Measurements from ENCODE around the gene NAB1. TPM values are rescaled to one million over a fixed set of nuclear protein-coding genes. Genes with fewer than 3 reads are reported as not detected.
"Not testable (repeated sequence)": the region's sequence is repeated elsewhere in the genome, so short reads cannot be mapped to it uniquely, and the experiment has no call there.

Gene NAB1
- total RNA-seq, 4 donors from 2014 or later = 4.9 to 11.0 (median 9.2) TPM

DNA sequence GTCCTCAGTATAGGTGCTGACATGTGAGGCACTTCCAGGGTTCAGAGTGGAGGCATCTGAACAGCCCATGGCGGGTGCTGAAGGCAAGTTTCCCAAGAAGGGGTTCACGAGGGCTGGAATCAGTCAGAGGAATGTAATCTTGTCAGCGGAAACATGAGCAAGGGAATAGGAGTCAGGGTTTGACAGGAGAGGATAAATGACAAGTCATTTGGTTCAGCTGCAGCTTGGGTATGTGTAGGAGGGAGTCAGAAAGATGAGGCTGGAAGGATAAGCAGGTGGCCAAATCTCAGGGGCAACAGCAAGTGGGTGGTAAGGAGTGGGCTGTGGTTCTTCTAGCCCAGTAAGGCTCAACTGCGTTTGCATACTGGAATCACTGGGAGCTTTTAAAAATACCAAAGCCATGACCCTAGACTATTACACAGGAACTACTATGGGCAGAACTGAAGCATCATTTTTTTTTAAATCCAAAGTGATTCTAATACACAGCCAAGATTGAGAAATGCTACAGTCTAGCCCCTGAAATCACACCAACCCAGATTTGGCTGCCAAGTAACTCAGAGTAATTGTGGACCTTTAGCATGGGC, 41.8 kb upstream of the NAB1 start:
- Histone ChIP-seq H3K4me3 (no peak overlapping the region), H3K9me3 (no peaks in the 10 kb centered on the region), H3K27ac (no peak overlapping the region), H3K27me3 (no peaks in the 10 kb centered on the region), H3K36me3 (no peaks in the 10 kb centered on the region), H3K4me1 (no peaks in the 10 kb centered on the region)
- DNase-seq (no peak), ATAC-seq (no peak)
- in situ Hi-C loops (cut with MboI; ENCODE audit: low sequenced_read_pairs in 4 of 4) = no loop called here
- intact Hi-C loops (cut with DNase I; ENCODE audit: low total_unique reads) = no loop called here
- no peak for TF ChIP-seq POLR2A (IDR thresholded peaks at IDR 0.05)
- TF ChIP-seq, protein P1, sequence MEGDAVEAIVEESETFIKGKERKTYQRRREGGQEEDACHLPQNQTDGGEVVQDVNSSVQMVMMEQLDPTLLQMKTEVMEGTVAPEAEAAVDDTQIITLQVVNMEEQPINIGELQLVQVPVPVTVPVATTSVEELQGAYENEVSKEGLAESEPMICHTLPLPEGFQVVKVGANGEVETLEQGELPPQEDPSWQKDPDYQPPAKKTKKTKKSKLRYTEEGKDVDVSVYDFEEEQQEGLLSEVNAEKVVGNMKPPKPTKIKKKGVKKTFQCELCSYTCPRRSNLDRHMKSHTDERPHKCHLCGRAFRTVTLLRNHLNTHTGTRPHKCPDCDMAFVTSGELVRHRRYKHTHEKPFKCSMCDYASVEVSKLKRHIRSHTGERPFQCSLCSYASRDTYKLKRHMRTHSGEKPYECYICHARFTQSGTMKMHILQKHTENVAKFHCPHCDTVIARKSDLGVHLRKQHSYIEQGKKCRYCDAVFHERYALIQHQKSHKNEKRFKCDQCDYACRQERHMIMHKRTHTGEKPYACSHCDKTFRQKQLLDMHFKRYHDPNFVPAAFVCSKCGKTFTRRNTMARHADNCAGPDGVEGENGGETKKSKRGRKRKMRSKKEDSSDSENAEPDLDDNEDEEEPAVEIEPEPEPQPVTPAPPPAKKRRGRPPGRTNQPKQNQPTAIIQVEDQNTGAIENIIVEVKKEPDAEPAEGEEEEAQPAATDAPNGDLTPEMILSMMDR (IDR thresholded peaks at IDR 0.05 in 4 of 5, conservative IDR thresholded peaks at IDR 0.05 in 1 of 5) = no peak

DNA sequence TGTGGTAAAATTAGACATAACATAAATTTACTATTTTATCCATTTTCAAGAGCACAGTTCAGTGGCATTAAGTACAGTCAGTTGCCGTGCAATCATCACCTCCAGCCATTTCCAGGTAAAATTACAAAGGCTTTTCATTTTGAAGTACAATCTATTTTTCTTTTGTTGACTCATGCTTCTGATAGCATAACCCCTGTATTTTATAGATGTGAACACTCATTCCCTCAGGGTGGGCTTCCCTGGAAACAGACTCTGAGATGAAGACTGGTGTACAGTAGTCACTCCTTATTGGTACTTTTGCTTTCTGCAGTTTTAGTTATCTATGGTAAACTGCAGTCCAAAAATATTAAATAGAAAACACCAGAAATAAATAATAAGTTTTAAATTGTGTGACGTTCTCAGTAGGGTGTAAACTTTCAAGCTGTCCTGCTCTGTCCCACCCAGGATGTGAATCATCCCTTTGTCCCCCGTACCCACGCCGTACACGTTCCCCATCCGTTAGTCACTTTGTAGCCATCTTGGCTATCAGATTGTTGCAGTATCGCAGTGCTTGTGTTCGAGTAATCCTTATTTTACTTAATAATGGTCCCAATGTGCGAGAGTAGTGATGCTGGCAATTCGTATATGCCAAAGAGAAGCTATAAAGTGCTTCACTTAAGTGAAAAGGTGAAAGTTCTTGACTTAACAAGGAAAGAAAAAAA, 41.1 kb upstream of the NAB1 start:
- Histone ChIP-seq H3K36me3 (no peaks in the 10 kb centered on the region), H3K4me3 (no peak overlapping the region), H3K9me3 (no peaks in the 10 kb centered on the region), H3K4me1 (no peaks in the 10 kb centered on the region), H3K27me3 (no peaks in the 10 kb centered on the region), H3K27ac (no peak overlapping the region)
- ATAC-seq = no peak
- in situ Hi-C loops (cut with MboI; ENCODE audit: low sequenced_read_pairs in 4 of 4) = no loop called here
- TF ChIP-seq, protein P1 (IDR thresholded peaks at IDR 0.05 in 4 of 5, conservative IDR thresholded peaks at IDR 0.05 in 1 of 5) = no peak
- TF ChIP-seq POLR2A (IDR thresholded peaks at IDR 0.05) = no peak
- intact Hi-C loops (cut with DNase I; ENCODE audit: low total_unique reads) = no loop called here
- DNase-seq = no peak

DNA sequence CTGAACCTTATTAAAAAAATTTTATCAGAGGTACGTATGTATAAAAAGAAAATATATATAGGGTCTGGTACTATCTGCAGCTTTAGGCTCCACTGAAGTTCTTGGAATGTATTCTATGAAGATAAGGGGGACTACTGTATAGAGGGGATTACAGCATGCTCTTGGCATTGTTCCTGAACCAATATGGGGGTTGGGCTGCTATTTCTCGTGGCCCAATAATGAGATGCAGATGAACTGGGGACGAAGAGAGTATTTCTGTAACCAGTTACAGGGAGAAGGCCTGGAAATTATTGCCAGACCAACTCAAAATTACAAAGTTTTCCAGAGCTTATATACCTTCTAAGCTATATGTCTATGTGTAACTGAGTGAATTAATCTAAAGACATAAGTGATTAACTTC, 40.0 kb upstream of the NAB1 start:
- H3K4me3 ChIP-seq; H3K36me3 ChIP-seq; in situ Hi-C loops (cut with MboI; ENCODE audit: low sequenced_read_pairs in 4 of 4); H3K27ac ChIP-seq; H3K27me3 ChIP-seq; ATAC-seq; H3K4me1 ChIP-seq; DNase-seq; H3K9me3 ChIP-seq; intact Hi-C loops (cut with DNase I; ENCODE audit: low total_unique reads): not testable (repeated sequence)

DNA sequence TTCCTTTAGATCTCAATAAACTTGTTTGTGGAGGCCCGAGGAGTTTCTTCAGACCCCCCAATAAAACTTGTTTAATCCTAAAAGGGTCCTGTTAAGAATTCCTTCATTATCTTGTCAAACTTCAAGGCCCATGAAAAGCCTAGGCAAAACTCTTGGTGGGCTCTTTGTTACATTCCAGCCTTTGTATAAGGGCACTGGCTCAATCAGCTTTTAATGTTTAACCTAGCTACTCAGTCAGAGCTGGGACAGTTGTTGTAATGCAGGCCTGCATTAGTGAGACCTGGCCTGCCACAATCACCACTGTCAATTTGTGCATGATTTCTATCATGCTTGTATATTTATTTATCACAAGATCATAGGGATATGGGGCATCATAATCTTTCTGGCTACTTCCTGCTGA, 39.5 kb upstream of the NAB1 start:
- in situ Hi-C loops (cut with MboI; ENCODE audit: low sequenced_read_pairs in 4 of 4); intact Hi-C loops (cut with DNase I; ENCODE audit: low total_unique reads); DNase-seq: not testable (repeated sequence)

DNA sequence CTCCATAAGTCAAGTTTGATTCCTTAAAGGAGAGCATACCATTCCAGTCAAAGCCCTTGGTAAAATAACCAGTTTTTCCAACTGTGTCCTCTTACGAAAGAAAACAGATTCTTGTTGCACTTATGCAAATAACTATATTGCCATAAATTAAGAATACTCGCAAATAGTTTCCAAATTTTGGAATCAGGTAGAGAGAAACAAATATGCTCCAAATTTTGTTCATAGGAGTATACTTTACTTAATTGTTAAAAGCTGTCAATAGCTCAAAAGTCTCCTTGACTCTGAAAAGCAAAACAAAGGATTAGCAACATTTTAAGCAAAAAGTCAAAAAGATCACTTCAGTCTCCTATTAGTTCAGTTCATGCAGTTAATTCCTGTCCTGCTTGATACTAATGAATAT, 38.4 kb upstream of the NAB1 start:
- DNase-seq; intact Hi-C loops (cut with DNase I; ENCODE audit: low total_unique reads); in situ Hi-C loops (cut with MboI; ENCODE audit: low sequenced_read_pairs in 4 of 4); H3K4me3 ChIP-seq; H3K4me1 ChIP-seq; H3K9me3 ChIP-seq; H3K27me3 ChIP-seq; H3K27ac ChIP-seq; H3K36me3 ChIP-seq; ATAC-seq: not testable (repeated sequence)

More for the DNA sequence above, 39.5 kb upstream of the NAB1 start:
- ATAC-seq, H3K4me1 ChIP-seq, H3K4me3 ChIP-seq, H3K36me3 ChIP-seq, H3K27me3 ChIP-seq, H3K9me3 ChIP-seq, H3K27ac ChIP-seq: not testable (repeated sequence)

DNA sequence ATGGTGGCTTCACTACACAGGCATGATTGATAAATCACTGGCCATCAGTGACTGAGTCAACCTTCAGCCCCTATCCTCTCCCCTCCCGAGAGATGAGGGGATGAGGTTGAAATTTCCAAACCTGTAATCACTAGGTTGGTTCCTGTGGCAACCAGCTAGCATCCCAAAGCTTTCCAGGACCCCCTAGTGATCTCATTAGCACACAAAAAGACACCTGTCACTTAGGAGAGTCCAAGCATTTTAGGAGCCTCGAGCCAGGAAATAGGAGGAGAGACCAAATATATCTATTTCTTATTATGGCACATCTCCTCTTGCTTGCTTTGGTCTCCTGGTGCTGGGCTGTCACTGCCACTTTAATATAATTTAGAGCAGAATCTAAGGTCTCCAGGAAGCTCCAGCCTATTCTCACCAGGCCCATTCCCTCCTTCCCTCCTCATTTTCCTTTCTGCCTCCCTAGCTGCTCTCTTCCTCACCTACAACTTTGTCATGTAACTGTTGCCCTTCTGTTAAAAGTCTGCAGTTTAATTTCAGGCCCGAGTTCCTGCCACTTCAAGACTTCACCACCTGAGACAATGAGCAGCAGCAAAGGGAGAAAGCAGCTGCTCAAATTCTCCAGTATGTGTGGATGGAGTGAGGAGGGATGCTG, 33.2 kb upstream of the NAB1 start:
- Histone ChIP-seq H3K4me1 (no peaks in the 10 kb centered on the region), H3K36me3 (no peaks in the 10 kb centered on the region), H3K27ac (no peak overlapping the region), H3K27me3 (no peaks in the 10 kb centered on the region), H3K9me3 (no peaks in the 10 kb centered on the region), H3K4me3 (no peak overlapping the region)
- intact Hi-C loops (cut with DNase I; ENCODE audit: low total_unique reads) (no loop called here), in situ Hi-C loops (cut with MboI; ENCODE audit: low sequenced_read_pairs in 4 of 4) (no loop called here)
- ATAC-seq = no peak
- DNase-seq = no peak
- no peak for TF ChIP-seq POLR2A (IDR thresholded peaks at IDR 0.05)
